ENCODE data around the gene ANGPTL8.

DNA sequence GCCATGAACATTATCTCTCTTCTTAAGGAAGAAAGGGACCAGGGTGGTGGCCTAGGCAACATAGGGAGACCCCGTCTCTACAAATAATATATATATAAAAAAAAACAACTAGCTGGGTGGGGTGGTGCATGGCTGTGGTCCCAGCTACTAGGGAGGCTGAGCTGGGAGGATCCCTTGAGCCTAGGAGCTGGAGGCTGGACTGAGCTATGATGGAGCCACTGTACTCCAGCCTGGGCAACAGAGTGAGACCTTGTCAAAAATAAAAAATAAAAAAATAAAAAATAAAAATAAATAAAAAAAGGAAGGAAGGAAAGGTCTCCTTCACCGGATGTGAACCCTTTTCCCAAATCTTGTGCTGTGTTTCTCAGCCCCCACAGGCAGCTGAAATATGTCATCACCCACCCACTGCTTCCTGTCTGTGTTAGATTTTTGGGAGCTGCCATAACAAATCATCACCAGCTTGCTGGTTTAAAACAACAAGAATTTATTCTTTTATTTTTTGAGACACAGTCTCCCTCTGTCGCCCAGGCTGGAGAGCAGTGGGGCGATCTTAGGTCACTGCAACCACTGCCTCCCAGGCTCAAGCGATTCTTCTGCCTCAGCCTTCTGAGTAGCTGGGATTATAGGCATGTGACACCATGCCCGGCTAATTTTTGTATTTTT is 47.0 kb downstream of the ANGPTL8 start:
- TF ChIP-seq, protein P1, sequence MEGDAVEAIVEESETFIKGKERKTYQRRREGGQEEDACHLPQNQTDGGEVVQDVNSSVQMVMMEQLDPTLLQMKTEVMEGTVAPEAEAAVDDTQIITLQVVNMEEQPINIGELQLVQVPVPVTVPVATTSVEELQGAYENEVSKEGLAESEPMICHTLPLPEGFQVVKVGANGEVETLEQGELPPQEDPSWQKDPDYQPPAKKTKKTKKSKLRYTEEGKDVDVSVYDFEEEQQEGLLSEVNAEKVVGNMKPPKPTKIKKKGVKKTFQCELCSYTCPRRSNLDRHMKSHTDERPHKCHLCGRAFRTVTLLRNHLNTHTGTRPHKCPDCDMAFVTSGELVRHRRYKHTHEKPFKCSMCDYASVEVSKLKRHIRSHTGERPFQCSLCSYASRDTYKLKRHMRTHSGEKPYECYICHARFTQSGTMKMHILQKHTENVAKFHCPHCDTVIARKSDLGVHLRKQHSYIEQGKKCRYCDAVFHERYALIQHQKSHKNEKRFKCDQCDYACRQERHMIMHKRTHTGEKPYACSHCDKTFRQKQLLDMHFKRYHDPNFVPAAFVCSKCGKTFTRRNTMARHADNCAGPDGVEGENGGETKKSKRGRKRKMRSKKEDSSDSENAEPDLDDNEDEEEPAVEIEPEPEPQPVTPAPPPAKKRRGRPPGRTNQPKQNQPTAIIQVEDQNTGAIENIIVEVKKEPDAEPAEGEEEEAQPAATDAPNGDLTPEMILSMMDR (IDR thresholded peaks at IDR 0.05) = no peak
- no peak for TF ChIP-seq FOXP4 (CRISPR knock-in tag; IDR thresholded peaks at IDR 0.05)
- TF ChIP-seq NR2C2 (CRISPR knock-in tag; IDR thresholded peaks at IDR 0.05) = no peak
